Measurements from ENCODE around the gene GPC5.

Gene GPC5

GRCh38 chr13:92377396-92377795, 979.0 kb downstream of the GPC5 start:
- no peak for DNase-seq (ENCODE audit: low spot score)

DNA sequence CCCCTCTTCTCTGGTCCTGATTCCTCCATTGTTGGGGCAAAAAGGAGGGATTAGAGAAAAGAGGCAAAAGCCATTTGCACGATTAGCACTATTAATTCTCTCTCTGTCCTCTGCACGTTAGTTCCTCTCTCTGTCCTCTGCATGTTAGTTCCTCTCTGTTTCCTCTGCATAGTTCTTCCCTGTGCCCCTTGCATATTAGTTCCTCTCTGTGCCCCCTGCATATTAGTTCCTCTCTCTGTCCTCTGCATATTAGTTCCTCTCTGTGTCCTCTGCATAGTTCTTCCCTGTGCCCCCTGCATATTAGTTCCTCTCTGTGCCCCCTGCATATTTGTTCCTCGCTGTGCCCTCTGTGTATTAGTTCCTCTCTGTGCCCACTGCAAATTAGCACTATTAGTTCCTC, 981.0 kb downstream of the GPC5 start:
- no peak for DNase-seq (ENCODE audit: low spot score)

DNA sequence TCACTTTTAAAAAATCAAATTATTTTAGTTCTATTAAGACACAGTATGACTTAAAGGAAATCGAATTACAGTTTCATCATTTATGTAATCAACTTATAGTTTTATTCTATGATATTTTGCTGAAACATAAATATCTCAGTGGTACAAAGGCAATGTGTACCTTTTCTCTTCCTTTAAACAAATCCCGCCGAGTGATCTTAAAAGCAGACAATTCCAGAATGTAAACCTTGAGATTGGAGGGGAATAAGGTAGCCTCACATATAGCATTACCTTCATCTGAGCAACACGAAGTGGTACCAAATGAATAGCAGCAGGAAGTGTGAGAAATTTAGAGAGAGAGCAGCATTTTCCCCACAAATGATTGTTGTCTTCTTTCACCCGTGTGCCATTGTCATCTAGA, 986.0 kb downstream of the GPC5 start:
- DNase-seq (ENCODE audit: low spot score) = no peak

DNA sequence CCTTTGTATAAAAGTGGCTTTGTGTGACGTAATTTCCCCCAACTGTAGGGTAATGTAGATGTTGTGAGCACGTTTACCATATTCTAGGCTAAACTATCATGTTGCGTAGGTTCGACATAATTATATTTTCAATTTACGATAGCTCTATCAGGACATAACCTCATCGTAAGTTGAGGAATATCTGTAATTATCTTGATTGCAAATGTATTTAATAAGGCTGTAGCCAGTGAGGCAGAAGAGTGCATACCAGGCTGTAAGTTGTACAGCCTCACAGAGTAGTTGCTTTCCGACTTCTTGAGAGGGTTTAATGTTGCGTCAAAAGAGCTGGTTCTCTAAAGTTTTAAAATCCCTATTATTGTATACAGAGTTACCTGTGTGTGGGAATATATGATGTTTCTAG, 988.8 kb downstream of the GPC5 start:
- no peak for DNase-seq (ENCODE audit: low spot score)

GRCh38 chr13:92390217-92390616, 991.8 kb downstream of the GPC5 start:
- no peak for DNase-seq (ENCODE audit: low spot score)

- DNase-seq (ENCODE audit: low spot score) = no peak
Measured at GRCh38 chr13:92403606-92404005, 1005.2 kb downstream of the GPC5 start.

DNA sequence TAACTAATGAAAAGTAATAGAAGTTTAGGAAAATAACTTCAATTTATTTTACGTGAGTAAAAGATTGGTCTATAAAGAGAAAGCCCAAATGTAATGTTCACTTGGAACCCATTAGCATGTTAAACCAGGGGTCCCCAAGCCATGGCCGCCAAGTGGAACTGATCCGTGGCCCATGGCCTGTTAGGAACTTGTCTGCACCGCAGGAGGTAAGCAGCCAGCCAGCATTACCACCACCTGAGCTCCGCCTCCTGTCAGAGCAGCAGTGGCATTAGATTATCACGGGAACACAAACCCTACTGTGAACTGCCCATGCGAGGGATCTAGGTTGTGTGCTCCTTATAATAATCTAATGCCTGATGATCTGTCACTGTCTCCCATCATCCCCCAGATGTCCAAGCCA, 1009.4 kb downstream of the GPC5 start:
- no peak for DNase-seq (ENCODE audit: low spot score)

DNA sequence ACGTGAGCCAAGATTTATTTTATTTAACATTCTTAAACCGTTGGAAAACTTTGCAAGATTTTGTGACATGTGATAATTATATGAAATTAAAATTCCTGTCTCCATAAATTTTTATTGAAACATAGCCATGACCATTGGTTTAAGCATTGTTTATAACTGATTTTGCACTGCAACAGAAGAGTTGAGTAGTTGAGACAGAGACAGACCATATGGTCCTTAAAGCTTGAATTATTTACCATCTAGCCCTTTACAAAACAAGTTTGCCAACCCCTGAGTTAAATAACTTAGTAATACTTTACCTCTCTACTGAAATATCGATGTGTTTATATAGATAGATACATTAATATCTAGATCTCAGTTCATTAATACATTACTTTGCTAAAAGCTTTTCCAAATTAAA, 1014.1 kb downstream of the GPC5 start:
- DNase-seq (ENCODE audit: low spot score) = no peak

DNA sequence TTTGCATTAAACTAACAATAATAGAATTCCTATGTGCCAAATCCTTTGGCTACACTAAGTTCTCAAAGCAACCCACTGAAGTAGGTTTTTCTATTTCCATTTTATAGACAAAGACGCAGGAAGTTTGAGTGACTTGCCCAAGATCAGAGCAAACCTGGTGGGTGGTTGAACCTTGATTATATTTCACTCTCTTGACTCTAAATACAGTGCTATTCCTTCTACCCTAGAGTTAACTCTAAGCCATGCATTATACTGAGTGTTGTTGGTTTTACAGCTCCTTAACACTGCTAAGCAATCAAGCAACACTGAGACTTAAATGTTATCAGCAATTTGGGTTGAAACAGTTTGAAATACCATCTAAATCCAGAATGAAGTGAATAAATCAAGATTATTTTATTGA, 1014.6 kb downstream of the GPC5 start:
- no peak for DNase-seq (ENCODE audit: low spot score)

DNA sequence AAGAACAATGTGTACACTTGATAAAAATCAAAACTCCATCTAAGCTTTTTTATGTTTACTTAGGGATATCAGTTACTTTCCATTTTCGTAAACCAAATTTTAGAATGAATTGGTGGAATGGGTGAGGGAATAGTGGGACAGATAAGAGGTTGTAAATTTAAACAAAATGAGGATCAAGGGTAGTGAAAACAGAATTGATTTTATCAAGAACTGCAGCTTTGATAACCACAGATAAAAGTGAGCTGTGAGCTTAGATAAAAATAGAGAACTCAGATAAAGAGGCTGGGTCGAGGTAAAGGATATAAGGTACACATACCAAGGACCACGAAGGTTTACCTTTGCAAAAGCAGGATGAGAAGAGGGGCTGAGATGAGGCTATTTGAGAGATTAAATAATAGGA, 1015.0 kb downstream of the GPC5 start:
- no peak for DNase-seq (ENCODE audit: low spot score)

DNA sequence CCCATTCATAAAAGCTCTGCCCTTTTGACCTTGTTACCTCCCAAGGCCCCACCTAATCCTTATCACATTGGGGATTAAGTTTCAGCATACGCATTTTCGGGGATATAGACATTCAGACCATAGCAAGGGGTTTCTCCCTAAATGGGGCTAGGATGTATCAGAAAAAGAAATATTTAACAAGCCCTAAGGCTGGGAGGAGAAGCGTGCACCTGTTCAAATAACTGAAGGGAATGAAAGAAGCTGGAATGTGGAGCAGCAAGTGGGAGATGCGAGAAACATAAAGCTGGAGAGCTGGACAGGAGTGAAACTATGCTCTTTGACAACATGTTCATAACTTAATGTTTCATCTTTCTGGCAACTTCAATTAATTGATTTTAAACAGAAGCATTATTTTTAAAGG, 1016.4 kb downstream of the GPC5 start:
- no peak for DNase-seq (ENCODE audit: low spot score)

DNA sequence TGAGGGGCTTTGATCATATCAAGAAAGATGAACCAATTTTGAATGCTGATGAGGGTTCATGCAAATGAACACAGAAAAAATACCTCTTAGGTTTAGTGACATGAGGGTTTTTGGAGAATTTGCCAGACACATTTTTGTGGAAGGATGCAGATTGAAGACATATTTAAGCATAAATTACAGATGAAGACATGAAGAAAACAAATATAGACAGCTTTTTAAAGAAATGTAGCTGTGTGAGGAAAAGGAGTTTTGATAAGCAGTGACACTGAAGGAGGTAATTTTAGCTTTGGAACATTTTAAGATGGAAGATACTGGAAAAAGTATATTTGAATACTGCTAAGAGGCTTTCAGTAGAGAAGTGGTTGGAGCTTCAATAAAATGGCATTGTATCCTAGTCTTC, 1017.4 kb downstream of the GPC5 start:
- no peak for DNase-seq (ENCODE audit: low spot score)

GRCh38 chr13:92418818-92419412, 1020.5 kb downstream of the GPC5 start:
- no peak for DNase-seq (ENCODE audit: low spot score)

DNA sequence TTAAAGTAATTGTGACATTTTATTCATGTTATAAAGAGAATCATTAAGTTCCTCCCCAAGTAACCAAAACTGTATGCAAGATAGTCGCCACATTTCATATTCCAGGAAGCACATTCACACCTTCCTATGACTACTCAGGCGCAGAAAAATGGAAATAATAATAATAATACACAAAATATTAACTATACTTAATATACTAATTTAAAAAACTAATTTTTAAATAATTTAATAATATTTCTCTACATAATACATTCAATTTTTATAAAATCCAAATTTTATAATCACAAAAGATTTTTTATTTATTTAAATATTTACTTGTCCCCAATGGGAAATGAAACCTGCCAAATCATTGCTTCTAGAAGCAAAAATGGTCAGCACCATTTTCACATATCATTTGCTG, 1030.8 kb downstream of the GPC5 start:
- DNase-seq (ENCODE audit: low spot score) = no peak

- DNase-seq (ENCODE audit: low spot score) = no peak
Measured at GRCh38 chr13:92433386-92433785, 1035.0 kb downstream of the GPC5 start.

- DNase-seq (ENCODE audit: low spot score) = no peak
Measured at GRCh38 chr13:92433963-92434362, 1035.5 kb downstream of the GPC5 start.

DNA sequence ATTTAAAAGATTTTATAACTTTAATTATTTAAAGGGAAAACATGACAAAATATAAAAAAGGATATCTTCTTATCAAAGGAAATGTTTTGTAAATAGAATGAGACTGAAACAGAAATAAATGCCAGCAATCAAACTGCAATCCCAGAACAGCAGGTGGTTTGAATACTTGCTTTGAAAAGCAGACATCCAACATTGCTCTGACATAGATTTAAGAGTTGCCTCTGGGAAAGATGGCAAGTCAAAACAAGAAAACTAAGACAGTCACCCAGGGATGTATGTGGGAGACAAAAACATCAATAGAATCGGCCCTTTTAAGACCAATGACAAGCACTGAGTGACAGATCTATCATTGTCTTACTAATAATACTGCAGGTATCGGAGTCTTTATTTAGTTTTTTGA, 1038.5 kb downstream of the GPC5 start:
- DNase-seq (ENCODE audit: low spot score) = no peak

DNA sequence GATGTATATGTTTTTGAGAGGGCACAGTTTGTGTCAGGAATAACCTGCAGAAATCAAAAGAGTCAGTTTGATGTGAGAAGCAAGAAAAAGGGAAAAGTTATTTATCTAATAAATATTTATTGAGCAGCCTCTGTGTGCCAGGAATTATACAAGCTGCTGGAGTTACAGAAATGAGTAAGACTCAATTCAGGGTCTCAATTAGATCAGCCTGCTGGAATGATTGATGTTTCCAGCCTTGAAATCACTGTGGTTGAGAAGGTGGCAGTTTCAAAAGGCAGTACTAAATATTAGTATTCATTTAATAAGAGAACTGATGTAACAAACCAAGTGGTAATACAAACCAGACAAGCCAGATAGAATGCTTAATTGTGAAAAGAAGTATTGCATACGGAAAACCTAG, 1045.8 kb downstream of the GPC5 start:
- DNase-seq (ENCODE audit: low spot score) = no peak

- DNase-seq (ENCODE audit: low spot score) = no peak
Measured at GRCh38 chr13:92451060-92451459, 1052.6 kb downstream of the GPC5 start.

GRCh38 chr13:92452840-92453239, 1054.4 kb downstream of the GPC5 start:
- DNase-seq (ENCODE audit: low spot score) = no peak

- DNase-seq (ENCODE audit: low spot score) = no peak
Measured at GRCh38 chr13:92459306-92459705, 1060.9 kb downstream of the GPC5 start.

- peak; percentile 17 for DNase-seq (ENCODE audit: low spot score)
Measured at GRCh38 chr13:92460479-92460878, 1062.1 kb downstream of the GPC5 start.

DNA sequence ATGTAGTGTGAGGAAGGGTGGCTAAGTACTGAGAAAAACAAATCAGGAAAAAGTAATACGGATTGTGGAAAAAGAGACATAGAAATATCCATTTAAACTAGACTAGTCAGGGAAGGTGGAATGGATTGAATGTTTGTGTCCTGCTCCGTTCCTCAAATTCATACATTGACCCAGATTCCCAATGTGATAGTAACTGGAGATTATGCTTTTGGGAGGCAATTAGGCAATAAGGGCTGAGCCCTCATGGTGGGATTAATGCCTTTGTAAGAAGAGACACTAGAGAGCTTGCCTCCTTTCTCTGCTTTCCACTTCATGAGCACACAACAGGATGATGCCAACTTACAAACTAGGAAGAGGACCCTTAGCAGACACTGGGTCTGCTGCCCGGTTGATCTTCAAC, 1063.0 kb downstream of the GPC5 start:
- no peak for DNase-seq (ENCODE audit: low spot score)

DNA sequence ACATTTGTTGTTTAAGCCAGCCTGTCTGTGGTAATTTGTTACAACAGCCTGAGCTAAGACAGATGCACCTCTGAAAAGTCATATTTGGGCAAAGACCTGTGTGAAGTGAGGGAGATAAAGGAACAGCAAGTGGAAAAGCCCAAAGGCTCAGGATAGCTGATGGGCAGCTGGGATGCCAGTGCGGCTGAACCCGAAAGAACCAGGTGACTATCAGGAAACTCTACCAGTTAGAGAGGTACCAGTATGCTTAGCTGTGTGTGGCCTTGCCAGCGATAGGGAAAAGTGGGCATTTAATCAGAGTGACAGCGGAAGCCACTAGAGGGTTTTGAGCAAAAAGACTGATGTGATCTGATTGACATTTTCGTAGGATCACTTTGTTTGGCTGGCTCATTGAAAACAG, 1063.4 kb downstream of the GPC5 start:
- no peak for DNase-seq (ENCODE audit: low spot score)

DNA sequence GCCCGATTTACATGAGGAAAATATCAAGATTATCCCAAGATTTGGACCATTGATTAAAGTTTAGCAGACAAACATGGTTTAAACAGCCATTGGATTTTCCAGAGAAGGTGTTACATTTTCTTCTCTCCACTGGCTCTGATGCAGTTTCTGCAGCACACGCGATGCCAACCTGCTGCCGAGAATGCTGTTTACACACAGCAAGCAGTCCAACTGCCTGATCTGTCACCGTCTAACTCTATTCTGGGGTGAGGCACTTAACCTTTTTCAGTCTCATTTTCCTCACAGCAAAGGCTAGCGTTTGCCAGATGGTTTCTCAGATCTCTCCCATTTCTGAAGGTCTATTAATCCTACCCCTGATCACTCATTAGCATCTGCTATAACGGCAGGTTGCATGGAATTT, 1064.7 kb downstream of the GPC5 start:
- no peak for DNase-seq (ENCODE audit: low spot score)

Data from kidney tubule cell (primary cell).